ENCODE data around the gene YIPF1.

GRCh38 chr1:53869454-53870117 is 20.0 kb downstream of the YIPF1 start:
- TF ChIP-seq EZH2 (IDR thresholded peaks at IDR 0.05) (no peak), POLR2AphosphoS5 (IDR thresholded peaks at IDR 0.05; ENCODE audit: borderline replicate concordance, low read depth, low read length) (no peak), FOXP2 (optimal IDR thresholded peaks at IDR 0.05; ENCODE audit: control extremely low read depth, extremely low read length, insufficient read depth) (no peak)

Measured in SK-N-MC (cell line).